ENCODE measurements around the gene SIPA1L3.
"Not testable (repeated sequence)": the region's sequence is repeated elsewhere in the genome, so short reads cannot be mapped to it uniquely, and the experiment has no call there.

The SIPA1L3 gene

GRCh38 chr19:38228005-38228377 lies 321.0 kb downstream of the SIPA1L3 start:
- in situ Hi-C loops (cut with MboI; ENCODE audit: low pct_unique_long_range_greater_than_20kb, low sequenced_read_pairs, unreplicated experiment), result no loop called here
- TF ChIP-seq, protein P1, sequence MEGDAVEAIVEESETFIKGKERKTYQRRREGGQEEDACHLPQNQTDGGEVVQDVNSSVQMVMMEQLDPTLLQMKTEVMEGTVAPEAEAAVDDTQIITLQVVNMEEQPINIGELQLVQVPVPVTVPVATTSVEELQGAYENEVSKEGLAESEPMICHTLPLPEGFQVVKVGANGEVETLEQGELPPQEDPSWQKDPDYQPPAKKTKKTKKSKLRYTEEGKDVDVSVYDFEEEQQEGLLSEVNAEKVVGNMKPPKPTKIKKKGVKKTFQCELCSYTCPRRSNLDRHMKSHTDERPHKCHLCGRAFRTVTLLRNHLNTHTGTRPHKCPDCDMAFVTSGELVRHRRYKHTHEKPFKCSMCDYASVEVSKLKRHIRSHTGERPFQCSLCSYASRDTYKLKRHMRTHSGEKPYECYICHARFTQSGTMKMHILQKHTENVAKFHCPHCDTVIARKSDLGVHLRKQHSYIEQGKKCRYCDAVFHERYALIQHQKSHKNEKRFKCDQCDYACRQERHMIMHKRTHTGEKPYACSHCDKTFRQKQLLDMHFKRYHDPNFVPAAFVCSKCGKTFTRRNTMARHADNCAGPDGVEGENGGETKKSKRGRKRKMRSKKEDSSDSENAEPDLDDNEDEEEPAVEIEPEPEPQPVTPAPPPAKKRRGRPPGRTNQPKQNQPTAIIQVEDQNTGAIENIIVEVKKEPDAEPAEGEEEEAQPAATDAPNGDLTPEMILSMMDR (IDR thresholded peaks at IDR 0.05; ENCODE audit: extremely low read depth, insufficient read depth, missing control alignments), result no peak
- no peak for DNase-seq (ENCODE audit: low spot score)

- no peak for DNase-seq (ENCODE audit: low spot score)
- in situ Hi-C loops (cut with MboI; ENCODE audit: low pct_unique_long_range_greater_than_20kb, low sequenced_read_pairs, unreplicated experiment), result no loop called here
- TF ChIP-seq, protein P1 (IDR thresholded peaks at IDR 0.05; ENCODE audit: extremely low read depth, insufficient read depth, missing control alignments), result no peak
These were observed 321.8 kb downstream of the SIPA1L3 start for GRCh38 chr19:38228491-38229439.

GRCh38 chr19:38229585-38230073 lies 322.6 kb downstream of the SIPA1L3 start:
- DNase-seq (ENCODE audit: low spot score), result peak; percentile 94
- TF ChIP-seq, protein P1 (IDR thresholded peaks at IDR 0.05; ENCODE audit: extremely low read depth, insufficient read depth, missing control alignments), result no peak
- in situ Hi-C loops (cut with MboI; ENCODE audit: low pct_unique_long_range_greater_than_20kb, low sequenced_read_pairs, unreplicated experiment), result loop anchor here (10.0 kb wide), 1 partner anchor 95 kb away; no protein-coding TSS in a partner anchor

DNA sequence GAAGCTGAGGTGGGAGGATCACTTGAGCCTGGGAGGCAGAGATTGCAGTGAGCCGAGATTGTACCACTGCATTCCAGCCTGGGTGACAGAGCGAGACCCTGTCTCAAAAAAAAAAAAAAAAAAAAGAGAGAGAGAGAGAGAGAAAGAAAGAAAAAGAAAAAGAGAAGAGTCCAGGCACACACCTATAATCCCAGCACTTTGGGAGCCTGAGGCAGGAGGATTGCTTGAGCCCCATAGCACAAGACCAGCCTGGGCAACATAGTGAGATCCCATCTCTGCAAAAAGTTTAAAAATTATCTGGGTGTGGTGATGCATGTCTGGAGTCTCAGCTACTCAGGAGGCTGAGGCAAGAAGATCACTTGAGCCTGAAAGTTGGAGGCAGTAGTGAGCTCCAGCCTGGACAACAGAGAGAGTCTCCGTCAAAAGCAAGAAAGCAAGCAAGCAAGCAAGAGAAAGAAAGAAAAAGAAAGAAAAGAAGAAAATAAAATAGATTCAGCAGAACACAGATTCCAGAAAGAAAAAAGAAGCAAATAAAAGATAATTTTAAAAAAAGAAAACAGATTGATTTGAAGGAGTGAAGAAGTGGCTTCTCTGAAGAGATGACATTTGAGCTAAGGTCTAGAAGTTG lies 323.6 kb downstream of the SIPA1L3 start:
- in situ Hi-C loops (cut with MboI; ENCODE audit: low pct_unique_long_range_greater_than_20kb, low sequenced_read_pairs, unreplicated experiment), result loop anchor here (10.0 kb wide), 1 partner anchor 94 kb away; no protein-coding TSS in a partner anchor

DNA sequence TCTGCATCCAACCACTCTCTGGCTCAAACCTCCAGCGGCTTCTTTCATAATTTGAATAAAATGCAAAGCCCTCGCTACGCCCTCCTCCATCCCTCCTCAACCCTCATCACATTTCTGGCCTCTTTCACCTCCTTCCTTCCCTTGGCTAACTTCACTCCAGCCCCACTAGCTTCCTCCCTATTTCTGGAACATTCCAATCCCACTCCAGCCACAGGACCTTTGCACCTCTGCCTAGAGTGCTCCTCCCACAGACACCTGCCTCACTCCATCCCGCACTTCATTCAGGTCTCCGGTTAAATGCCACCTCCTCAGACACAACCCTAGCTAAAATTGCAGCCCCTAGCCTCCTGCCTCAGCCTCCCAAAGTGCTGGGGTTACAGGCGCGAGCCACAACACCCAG lies 324.9 kb downstream of the SIPA1L3 start:
- no peak for DNase-seq (ENCODE audit: low spot score)
- in situ Hi-C loops (cut with MboI; ENCODE audit: low pct_unique_long_range_greater_than_20kb, low sequenced_read_pairs, unreplicated experiment), result loop anchor here (10.0 kb wide), 1 partner anchor 93 kb away; no protein-coding TSS in a partner anchor
- TF ChIP-seq, protein P1 (IDR thresholded peaks at IDR 0.05; ENCODE audit: extremely low read depth, insufficient read depth, missing control alignments), result no peak

More for the DNA sequence above, 323.6 kb downstream of the SIPA1L3 start:
- DNase-seq (ENCODE audit: low spot score), result not testable (repeated sequence)

DNA sequence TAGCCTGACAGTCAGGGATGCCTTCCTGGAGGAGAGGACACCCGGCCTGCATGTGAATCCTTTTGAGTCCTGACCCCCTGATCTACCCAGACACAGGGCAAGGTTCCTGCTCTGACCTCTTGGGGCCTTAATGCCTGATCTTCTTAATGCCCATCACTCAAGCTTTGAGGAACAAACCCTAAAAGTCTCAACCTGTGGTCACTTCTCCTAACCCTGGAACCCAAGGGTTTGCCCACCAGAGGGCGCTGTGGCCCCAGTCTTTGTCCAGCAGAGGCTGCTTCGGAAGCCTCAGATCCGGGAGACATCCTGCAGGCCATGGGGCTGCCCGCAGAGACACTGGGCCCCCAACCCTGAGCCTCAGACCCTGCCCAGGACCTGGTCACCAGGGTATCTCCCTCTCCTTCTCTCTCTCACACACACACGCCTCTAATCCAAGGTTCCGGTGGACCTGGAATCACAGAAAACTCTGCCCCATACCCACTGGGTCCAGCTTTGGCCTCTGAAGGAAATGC lies 326.8 kb downstream of the SIPA1L3 start:
- DNase-seq (ENCODE audit: low spot score), result peak; percentile 88
- TF ChIP-seq, protein P1 (IDR thresholded peaks at IDR 0.05; ENCODE audit: extremely low read depth, insufficient read depth, missing control alignments), result peak; percentile 86
- in situ Hi-C loops (cut with MboI; ENCODE audit: low pct_unique_long_range_greater_than_20kb, low sequenced_read_pairs, unreplicated experiment), result loop anchor here (10.0 kb wide), 1 partner anchor 91 kb away; no protein-coding TSS in a partner anchor

Measured in GM13977 (cell line).